Left ventricle myocardium superior (tissue), 1 donor: ENCODE data around the gene CEND1. TPM values are rescaled to one million over a fixed set of nuclear protein-coding genes. Genes with fewer than 3 reads are reported as not detected.

Source experiments
- ATAC-seq: fragments of 200-7000 bp; cut with Tn5 transposase; one replicate; pipeline ENCODE4 v1.9.1; 2020; ENCODE audit warnings: mild to moderate bottlenecking, moderate library complexity
- DNase-seq: peaks from one replicate; pipeline ENCODE4 v3.0.0-alpha.2; 2020
- intact Hi-C: fragments of 100-400 bp; cut with micrococcal nuclease; formaldehyde crosslinking; loops from one replicate; pipeline ENCODE4 v1.11.0; 2022
- total RNA-seq: library from RNA; stranded (reverse); fragmentation: NEBNext Ultra II Directional; extraction: Animal tissue kit (Norgen Biotek cat#: 25700); gene quantifications from one replicate; pipeline ENCODE4 v1.2.1, GENCODE V29; 2021
- donor health status: DM: no; HTN: yes; CAD: no; lungs with severe emphysema.

The CEND1 gene
- total RNA-seq, 1 donor from 2014 or later, result not detected

GRCh38 chr11:798093-798713 is 8.3 kb upstream of the CEND1 start, which contains the start of gene SLC25A22:
Gene SLC25A22, minus strand, starts transcription at chr11:798281. Its CDS starts 3,275 bp downstream, at chr11:795006.
- peak; percentile 76 for ATAC-seq
- intact Hi-C loops, result no loop called here
- DNase-seq, result peak; percentile 90

- intact Hi-C loops, result no loop called here
- peak; percentile 57 for ATAC-seq
- DNase-seq, result peak; percentile 78
Observed at GRCh38 chr11:797296-798092, 7.6 kb upstream of the CEND1 start.

- ATAC-seq, result no peak
- intact Hi-C loops, result no loop called here
- DNase-seq, result peak; percentile 34
Observed at GRCh38 chr11:796565-797295, 6.8 kb upstream of the CEND1 start.

GRCh38 chr11:795634-796564 is 6.0 kb upstream of the CEND1 start:
- intact Hi-C loops, result no loop called here
- peak; percentile 81 for DNase-seq
- ATAC-seq, result peak; percentile 57

GRCh38 chr11:794766-795633 is 5.1 kb upstream of the CEND1 start:
- intact Hi-C loops, result no loop called here
- peak; percentile 34 for DNase-seq
- no peak for ATAC-seq

- ATAC-seq (no peak), DNase-seq (no peak)
- intact Hi-C loops, result no loop called here
Observed at GRCh38 chr11:794013-794765, 4.3 kb upstream of the CEND1 start.

GRCh38 chr11:793556-793955 is 3.7 kb upstream of the CEND1 start:
- ATAC-seq (no peak), DNase-seq (no peak)
- intact Hi-C loops, result no loop called here

- no peak for DNase-seq
- intact Hi-C loops, result no loop called here
- no peak for ATAC-seq
Observed at GRCh38 chr11:792873-793272, 3.0 kb upstream of the CEND1 start.

- intact Hi-C loops, result no loop called here
- ATAC-seq (no peak), DNase-seq (no peak)
Observed at GRCh38 chr11:792535-792821, 2.6 kb upstream of the CEND1 start.

- DNase-seq (no peak), ATAC-seq (no peak)
- intact Hi-C loops, result no loop called here
Observed at GRCh38 chr11:791658-792534, 2.0 kb upstream of the CEND1 start.

- ATAC-seq (no peak), DNase-seq (peak; percentile 23)
- intact Hi-C loops, result no loop called here
Observed at GRCh38 chr11:790721-791564, 1.1 kb upstream of the CEND1 start.

- DNase-seq (no peak), ATAC-seq (no peak)
- intact Hi-C loops, result no loop called here
Observed at GRCh38 chr11:788953-789940, 643 bp downstream of the CEND1 start.

- intact Hi-C loops, result no loop called here
- DNase-seq (no peak), ATAC-seq (no peak)
Observed at GRCh38 chr11:788009-788640, 1.8 kb downstream of the CEND1 start.

- DNase-seq, result no peak
- no peak for ATAC-seq
- intact Hi-C loops, result no loop called here
Observed at GRCh38 chr11:787084-787675, 2.7 kb downstream of the CEND1 start.
